HL-60 (cell line): ENCODE measurements around the gene GNG7.

Experiments
- CTCF ChIP-seq: IDR thresholded peaks from one replicate; pipeline ENCODE4 v1.5.1; 2011; ENCODE audit warnings: low read length, control low read depth, inconsistent platforms; ENCODE audit not compliant: insufficient read depth
- POLR2AphosphoS5 ChIP-seq: IDR thresholded peaks from 2 replicates; pipeline ENCODE4 v1.6.1; 2012; ENCODE audit warnings: low read depth
- SPI1 ChIP-seq: IDR thresholded peaks from 2 replicates; pipeline ENCODE4 v1.6.1; 2012; ENCODE audit warnings: low read depth, mild to moderate bottlenecking, borderline replicate concordance

DNA sequence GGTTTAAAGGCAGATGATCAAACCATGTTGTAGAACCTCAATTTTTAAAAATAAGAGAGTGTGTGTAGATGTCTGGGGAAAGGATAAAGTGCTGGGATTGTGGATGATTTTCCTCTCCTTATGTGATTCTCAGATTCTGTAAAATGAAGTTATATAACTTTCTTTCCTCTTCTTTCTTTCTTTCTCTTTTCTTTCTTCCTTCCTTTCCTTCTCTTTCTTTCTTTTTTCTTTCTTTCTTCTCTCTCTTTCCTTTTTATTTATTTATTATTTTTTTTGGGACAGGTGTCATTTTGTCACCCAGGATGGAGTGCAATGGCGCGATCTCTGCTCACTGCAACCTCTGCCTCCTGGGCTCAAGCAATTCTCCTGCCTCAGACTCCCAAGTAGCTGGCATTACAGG is 144.0 kb downstream of the GNG7 start:
- TF ChIP-seq SPI1 (no peak), POLR2AphosphoS5 (no peak), CTCF (no peak)
